Chondrocyte (in vitro differentiated cells): ENCODE data around the gene KLHL34. TPM values are rescaled to one million over a fixed set of nuclear protein-coding genes. Genes with fewer than 3 reads are reported as not detected.

ENCODE experiments used
- DNase-seq: peaks from one replicate; pipeline ENCODE4 v3.0.0; 2021; ENCODE audit warnings: mixed read lengths, low spot score
- H3K27ac Mint-ChIP-seq: one replicate; pipeline ENCODE4 v1.8.0; 2021; ENCODE audit warnings: mild to moderate bottlenecking, moderate library complexity, mixed read lengths; ENCODE audit not compliant: unreplicated experiment
- H3K27me3 Mint-ChIP-seq: 2 replicates; pipeline ENCODE4 v1.8.0; 2021; ENCODE audit warnings: low read depth, mixed read lengths
- H3K36me3 Mint-ChIP-seq: 2 replicates; pipeline ENCODE4 v1.8.0; 2021; ENCODE audit warnings: low read depth, mixed read lengths
- H3K4me1 Mint-ChIP-seq: 2 replicates; pipeline ENCODE4 v1.8.0; 2021; ENCODE audit warnings: low read depth, mild to moderate bottlenecking, mixed read lengths
- H3K4me3 Mint-ChIP-seq: one replicate; pipeline ENCODE4 v1.8.0; 2021; ENCODE audit warnings: mild to moderate bottlenecking, moderate library complexity, mixed read lengths; ENCODE audit not compliant: unreplicated experiment
- H3K9me3 Mint-ChIP-seq: 2 replicates; pipeline ENCODE4 v1.8.0; 2021; ENCODE audit warnings: low read depth, mixed read lengths
- total RNA-seq: library from RNA; stranded (reverse); gene quantifications from 3 replicates; pipeline ENCODE4 v1.2.1, GENCODE V29; 2021
- TF ChIP-seq, protein P1 (sequence below): fragments of 200-600 bp; sonication (generic); IDR thresholded peaks from 2 replicates; pipeline ENCODE4 v1.5.0; 2021; ENCODE audit warnings: antibody characterized with exemption, mild to moderate bottlenecking, moderate library complexity

KLHL34 gene
- total RNA-seq, 1 donor from 2014 or later, result not detected

DNA sequence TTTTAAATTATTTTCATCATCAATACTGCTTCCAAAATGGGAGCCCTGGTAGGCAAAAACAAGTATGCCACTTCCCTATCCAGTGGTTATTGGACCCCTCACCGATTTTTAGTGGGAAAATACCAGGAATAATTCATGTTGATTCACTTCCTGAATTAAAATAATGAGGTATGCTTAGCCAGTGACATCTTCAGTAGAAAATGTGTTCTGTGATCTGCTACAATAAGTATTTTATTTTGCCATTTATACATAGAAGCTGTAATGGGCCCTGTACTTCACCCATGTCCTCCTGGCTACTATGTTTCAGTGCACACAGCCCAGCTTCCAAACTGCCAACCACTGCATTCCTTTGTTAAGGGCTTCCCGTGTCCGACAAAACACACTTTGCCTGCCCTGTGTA, 41.0 kb upstream of the KLHL34 start:
- Mint-ChIP-seq H3K9me3 (no peaks in the 10 kb centered on the region), H3K4me1 (peaks cover 15% of the 10 kb centered on the region), H3K27me3 (no peaks in the 10 kb centered on the region), H3K36me3 (no peaks in the 10 kb centered on the region), H3K4me3 (no peak overlapping the region), H3K27ac (no peak overlapping the region)
- TF ChIP-seq, protein P1, sequence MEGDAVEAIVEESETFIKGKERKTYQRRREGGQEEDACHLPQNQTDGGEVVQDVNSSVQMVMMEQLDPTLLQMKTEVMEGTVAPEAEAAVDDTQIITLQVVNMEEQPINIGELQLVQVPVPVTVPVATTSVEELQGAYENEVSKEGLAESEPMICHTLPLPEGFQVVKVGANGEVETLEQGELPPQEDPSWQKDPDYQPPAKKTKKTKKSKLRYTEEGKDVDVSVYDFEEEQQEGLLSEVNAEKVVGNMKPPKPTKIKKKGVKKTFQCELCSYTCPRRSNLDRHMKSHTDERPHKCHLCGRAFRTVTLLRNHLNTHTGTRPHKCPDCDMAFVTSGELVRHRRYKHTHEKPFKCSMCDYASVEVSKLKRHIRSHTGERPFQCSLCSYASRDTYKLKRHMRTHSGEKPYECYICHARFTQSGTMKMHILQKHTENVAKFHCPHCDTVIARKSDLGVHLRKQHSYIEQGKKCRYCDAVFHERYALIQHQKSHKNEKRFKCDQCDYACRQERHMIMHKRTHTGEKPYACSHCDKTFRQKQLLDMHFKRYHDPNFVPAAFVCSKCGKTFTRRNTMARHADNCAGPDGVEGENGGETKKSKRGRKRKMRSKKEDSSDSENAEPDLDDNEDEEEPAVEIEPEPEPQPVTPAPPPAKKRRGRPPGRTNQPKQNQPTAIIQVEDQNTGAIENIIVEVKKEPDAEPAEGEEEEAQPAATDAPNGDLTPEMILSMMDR, result no peak
- no peak for DNase-seq

- TF ChIP-seq, protein P1, result no peak
- Mint-ChIP-seq H3K4me3 (no peak overlapping the region), H3K27ac (no peak overlapping the region), H3K4me1 (peaks cover 15% of the 10 kb centered on the region), H3K27me3 (no peaks in the 10 kb centered on the region), H3K9me3 (no peaks in the 10 kb centered on the region), H3K36me3 (no peaks in the 10 kb centered on the region)
- no peak for DNase-seq
These were observed 40.1 kb upstream of the KLHL34 start for GRCh38 chrX:21698272-21698671.

GRCh38 chrX:21691512-21692018, 33.4 kb upstream of the KLHL34 start:
- no peak overlapping the region for H3K27ac Mint-ChIP-seq
- H3K4me3 Mint-ChIP-seq, result no peak overlapping the region
- peaks cover 4% of the 10 kb centered on the region for H3K4me1 Mint-ChIP-seq
- H3K36me3 Mint-ChIP-seq, result no peaks in the 10 kb centered on the region
- no peaks in the 10 kb centered on the region for H3K27me3 Mint-ChIP-seq
- no peak for DNase-seq
- TF ChIP-seq, protein P1, result no peak
- H3K9me3 Mint-ChIP-seq, result no peaks in the 10 kb centered on the region

- H3K4me3 Mint-ChIP-seq, result no peak overlapping the region
- no peaks in the 10 kb centered on the region for H3K27me3 Mint-ChIP-seq
- H3K4me1 Mint-ChIP-seq, result peaks cover 14% of the 10 kb centered on the region
- H3K36me3 Mint-ChIP-seq, result no peaks in the 10 kb centered on the region
- no peak overlapping the region for H3K27ac Mint-ChIP-seq
- no peak for DNase-seq
- peaks cover 3% of the 10 kb centered on the region for H3K9me3 Mint-ChIP-seq
- TF ChIP-seq, protein P1, result no peak
These were observed 25.8 kb upstream of the KLHL34 start for GRCh38 chrX:21683941-21684340.

DNA sequence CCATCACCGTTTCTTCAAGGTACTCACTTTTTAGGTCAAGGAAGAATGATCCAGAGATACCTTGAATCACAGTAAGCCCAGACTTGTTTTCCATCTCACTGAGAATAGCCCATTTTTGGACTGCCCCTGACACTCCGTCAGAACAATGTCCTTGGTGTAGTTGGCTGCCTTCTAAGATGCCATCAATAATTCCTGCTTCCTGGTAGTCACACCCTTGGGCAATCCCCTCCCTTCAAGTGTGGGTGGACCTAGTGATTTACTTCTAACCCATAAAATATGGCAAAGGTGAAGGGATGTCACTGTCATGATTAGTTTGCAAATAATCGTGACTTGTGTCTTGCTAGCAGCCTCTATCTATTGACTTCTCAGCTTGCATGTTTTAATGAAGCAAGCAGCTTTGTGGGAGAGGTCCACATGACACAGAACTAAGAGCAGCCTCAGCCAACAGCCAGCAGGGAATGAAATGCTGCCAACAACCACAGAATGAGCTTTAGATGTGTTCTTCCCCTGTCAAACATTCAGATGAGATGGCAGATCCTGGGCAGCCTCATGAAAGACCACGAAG, 20.0 kb upstream of the KLHL34 start:
- Mint-ChIP-seq H3K27me3 (no peaks in the 10 kb centered on the region), H3K4me3 (no peak overlapping the region), H3K36me3 (no peaks in the 10 kb centered on the region), H3K9me3 (peaks cover 10% of the 10 kb centered on the region), H3K4me1 (peaks cover 5% of the 10 kb centered on the region), H3K27ac (no peak overlapping the region)
- no peak for DNase-seq
- TF ChIP-seq, protein P1, result no peak
